Ovary (tissue), 3 donors: Measurements from ENCODE around the gene LRP2.

ENCODE experiments used
- EP300 ChIP-seq: sonication (generic); formaldehyde crosslinking; IDR thresholded peaks from one replicate; pipeline ENCODE4 v1.6.1; 2017; ENCODE audit warnings: antibody characterized with exemption
- TF ChIP-seq, protein P1 (sequence below), 3 donors: fragments of 450-650 bp in 2 of 3; fragments of 200-600 bp in 1 of 3; IDR thresholded peaks; one replicate each; pipeline versions ENCODE4 v1.5.1 to v1.8.0; 2016 to 2022; ENCODE audit warnings: antibody characterized with exemption in 3 of 3, mild to moderate bottlenecking in 1 of 3
- donor health status: DM: no; HTN: no; CAD: no.

- TF ChIP-seq, protein P1, sequence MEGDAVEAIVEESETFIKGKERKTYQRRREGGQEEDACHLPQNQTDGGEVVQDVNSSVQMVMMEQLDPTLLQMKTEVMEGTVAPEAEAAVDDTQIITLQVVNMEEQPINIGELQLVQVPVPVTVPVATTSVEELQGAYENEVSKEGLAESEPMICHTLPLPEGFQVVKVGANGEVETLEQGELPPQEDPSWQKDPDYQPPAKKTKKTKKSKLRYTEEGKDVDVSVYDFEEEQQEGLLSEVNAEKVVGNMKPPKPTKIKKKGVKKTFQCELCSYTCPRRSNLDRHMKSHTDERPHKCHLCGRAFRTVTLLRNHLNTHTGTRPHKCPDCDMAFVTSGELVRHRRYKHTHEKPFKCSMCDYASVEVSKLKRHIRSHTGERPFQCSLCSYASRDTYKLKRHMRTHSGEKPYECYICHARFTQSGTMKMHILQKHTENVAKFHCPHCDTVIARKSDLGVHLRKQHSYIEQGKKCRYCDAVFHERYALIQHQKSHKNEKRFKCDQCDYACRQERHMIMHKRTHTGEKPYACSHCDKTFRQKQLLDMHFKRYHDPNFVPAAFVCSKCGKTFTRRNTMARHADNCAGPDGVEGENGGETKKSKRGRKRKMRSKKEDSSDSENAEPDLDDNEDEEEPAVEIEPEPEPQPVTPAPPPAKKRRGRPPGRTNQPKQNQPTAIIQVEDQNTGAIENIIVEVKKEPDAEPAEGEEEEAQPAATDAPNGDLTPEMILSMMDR (IDR thresholded peaks at IDR 0.05): no peak
- TF ChIP-seq EP300: no peak
These were observed 168.7 kb downstream of the LRP2 start for GRCh38 chr2:169193618-169194017.
